OCI-LY3 (cell line): ENCODE data around the gene OGA.

Experiments
- H2AFZ ChIP-seq: fragments of 200-600, 300-600 bp; shearing (Covaris generic); 2 replicates; pipeline ENCODE4 v1.6.0; 2014; ENCODE audit warnings: antibody characterized with exemption, low read depth, low read length
- H3K27ac ChIP-seq: fragments of 200-600, 300-600 bp; sonication (generic); 2 replicates; pipeline ENCODE4 v1.5.1; 2014; ENCODE audit warnings: mild to moderate bottlenecking, low read length, moderate library complexity, mixed read lengths
- H3K27me3 ChIP-seq: fragments of 200-600, 300-600 bp; sonication (generic); 2 replicates; pipeline ENCODE4 v1.6.1; 2014; ENCODE audit warnings: low read depth, low read length, mixed read lengths
- H3K36me3 ChIP-seq: fragments of 200-600, 300-600 bp; sonication (generic); replicated peaks from 2 replicates; pipeline ENCODE3; 2014; ENCODE audit warnings: low read depth, low read length, mixed read lengths
- H3K4me1 ChIP-seq: fragments of 300-600, 200-600 bp; sonication (generic); 2 replicates; pipeline ENCODE4 v1.6.1; 2014; ENCODE audit warnings: low read length, mixed read lengths
- H3K4me2 ChIP-seq: fragments of 200-600, 300-600 bp; sonication (generic); 2 replicates; pipeline ENCODE4 v1.6.1; 2014; ENCODE audit warnings: low read length, mixed read lengths
- H3K4me3 ChIP-seq: fragments of 300-600, 200-600 bp; sonication (generic); 2 replicates; pipeline ENCODE4 v1.5.1; 2014; ENCODE audit warnings: antibody characterized with exemption, mild to moderate bottlenecking, low read length, moderate library complexity
- H3K79me2 ChIP-seq: fragments of 300-600, 200-600 bp; shearing (Covaris generic); 2 replicates; pipeline ENCODE4 v1.6.1; 2014; ENCODE audit warnings: mild to moderate bottlenecking, low read length, mixed read lengths
- H3K9ac ChIP-seq: fragments of 300-600, 200-600 bp; shearing (Covaris generic); 2 replicates; pipeline ENCODE4 v1.6.0; 2014; ENCODE audit warnings: mild to moderate bottlenecking, low read length, moderate library complexity
- H3K9me3 ChIP-seq: fragments of 200-600, 300-600 bp; shearing (Covaris generic); 2 replicates; pipeline ENCODE4 v1.6.1; 2014; ENCODE audit warnings: low read length, mixed read lengths; ENCODE audit not compliant: insufficient read depth
- H4K20me1 ChIP-seq: fragments of 200-600, 300-600 bp; sonication (generic); 2 replicates; pipeline ENCODE4 v1.6.1; 2016; ENCODE audit warnings: low read length, mixed read lengths; ENCODE audit not compliant: insufficient read depth
- CTCF ChIP-seq: fragments of 200-600, 300-600 bp; sonication (generic); IDR thresholded peaks from 2 replicates; pipeline ENCODE4 v1.5.1; 2014; ENCODE audit warnings: antibody characterized with exemption, low read length, low read depth
- EZH2phosphoT487 ChIP-seq: fragments of 200-600 bp; shearing (Covaris generic); IDR thresholded peaks from 2 replicates; pipeline ENCODE4 v1.6.1; 2018; ENCODE audit warnings: antibody characterized with exemption, mixed run types, low read depth

OGA gene

GRCh38 chr10:101770331-101771215, 47.7 kb downstream of the OGA start:
- no peaks in the 10 kb centered on the region for H3K9me3 ChIP-seq
- TF ChIP-seq CTCF (no peak), EZH2phosphoT487 (no peak)
- no peak overlapping the region for H2AFZ ChIP-seq
- H3K36me3 ChIP-seq: no peaks in the 10 kb centered on the region
- no peaks in the 10 kb centered on the region for H4K20me1 ChIP-seq
- H3K4me2 ChIP-seq: no peak overlapping the region
- H3K27me3 ChIP-seq: no peaks in the 10 kb centered on the region
- no peaks in the 10 kb centered on the region for H3K4me1 ChIP-seq
- H3K9ac ChIP-seq: no peak overlapping the region
- H3K27ac ChIP-seq: no peak overlapping the region
- no peaks in the 10 kb centered on the region for H3K79me2 ChIP-seq
- H3K4me3 ChIP-seq: no peak overlapping the region

- TF ChIP-seq CTCF: no peak
- no peak for TF ChIP-seq EZH2phosphoT487
- Histone ChIP-seq H3K27ac (no peak overlapping the region), H2AFZ (no peak overlapping the region), H3K79me2 (no peaks in the 10 kb centered on the region), H3K9ac (no peak overlapping the region), H3K4me1 (no peaks in the 10 kb centered on the region), H3K9me3 (no peaks in the 10 kb centered on the region), H3K4me3 (no peak overlapping the region), H3K36me3 (no peaks in the 10 kb centered on the region), H3K4me2 (no peak overlapping the region), H3K27me3 (no peaks in the 10 kb centered on the region), H4K20me1 (no peaks in the 10 kb centered on the region)
These were observed 48.6 kb downstream of the OGA start for GRCh38 chr10:101769541-101770180.

GRCh38 chr10:101768791-101769170, 49.5 kb downstream of the OGA start:
- no peaks in the 10 kb centered on the region for H4K20me1 ChIP-seq
- H3K36me3 ChIP-seq: no peaks in the 10 kb centered on the region
- no peak overlapping the region for H2AFZ ChIP-seq
- TF ChIP-seq CTCF: no peak
- no peak for TF ChIP-seq EZH2phosphoT487
- H3K79me2 ChIP-seq: no peaks in the 10 kb centered on the region
- no peak overlapping the region for H3K4me2 ChIP-seq
- H3K27ac ChIP-seq: no peak overlapping the region
- H3K9ac ChIP-seq: no peak overlapping the region
- no peaks in the 10 kb centered on the region for H3K4me1 ChIP-seq
- H3K27me3 ChIP-seq: no peaks in the 10 kb centered on the region
- H3K4me3 ChIP-seq: no peak overlapping the region
- no peaks in the 10 kb centered on the region for H3K9me3 ChIP-seq

GRCh38 chr10:101767966-101768790, 50.1 kb downstream of the OGA start:
- Histone ChIP-seq H3K4me2 (no peak overlapping the region), H3K4me3 (no peak overlapping the region), H3K79me2 (no peaks in the 10 kb centered on the region), H3K9me3 (no peaks in the 10 kb centered on the region), H3K36me3 (no peaks in the 10 kb centered on the region), H3K27me3 (no peaks in the 10 kb centered on the region), H2AFZ (no peak overlapping the region), H3K4me1 (no peaks in the 10 kb centered on the region), H3K9ac (no peak overlapping the region), H3K27ac (no peak overlapping the region), H4K20me1 (no peaks in the 10 kb centered on the region)
- no peak for TF ChIP-seq CTCF
- no peak for TF ChIP-seq EZH2phosphoT487
